ENCODE results near the gene DNAJC5G. TPM values are rescaled to one million over a fixed set of nuclear protein-coding genes. Genes with fewer than 3 reads are reported as not detected.

Gene DNAJC5G
- total RNA-seq, 1 experiment from 2014 or later = 0.37 TPM

DNA sequence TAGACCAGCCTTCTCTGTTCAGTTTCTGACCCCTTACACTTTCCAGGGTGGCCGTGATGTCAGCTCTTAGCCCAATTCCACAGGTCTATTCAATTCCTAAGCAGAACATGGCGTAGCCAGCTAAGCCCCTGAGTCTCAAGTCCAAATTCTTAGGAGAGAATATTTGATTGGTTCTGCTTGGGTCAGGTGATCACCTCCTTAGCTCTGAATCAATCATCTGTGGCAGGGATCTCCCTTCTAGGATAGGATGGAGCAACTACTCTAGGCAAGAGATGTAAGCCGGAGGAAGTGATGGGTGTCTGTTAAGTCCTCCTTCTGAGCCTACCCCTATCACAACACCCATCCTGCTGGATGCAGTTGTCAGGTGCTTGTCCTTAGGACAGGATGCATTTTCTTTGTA lies 22.0 kb downstream of the DNAJC5G start:
- TF ChIP-seq, protein P1, sequence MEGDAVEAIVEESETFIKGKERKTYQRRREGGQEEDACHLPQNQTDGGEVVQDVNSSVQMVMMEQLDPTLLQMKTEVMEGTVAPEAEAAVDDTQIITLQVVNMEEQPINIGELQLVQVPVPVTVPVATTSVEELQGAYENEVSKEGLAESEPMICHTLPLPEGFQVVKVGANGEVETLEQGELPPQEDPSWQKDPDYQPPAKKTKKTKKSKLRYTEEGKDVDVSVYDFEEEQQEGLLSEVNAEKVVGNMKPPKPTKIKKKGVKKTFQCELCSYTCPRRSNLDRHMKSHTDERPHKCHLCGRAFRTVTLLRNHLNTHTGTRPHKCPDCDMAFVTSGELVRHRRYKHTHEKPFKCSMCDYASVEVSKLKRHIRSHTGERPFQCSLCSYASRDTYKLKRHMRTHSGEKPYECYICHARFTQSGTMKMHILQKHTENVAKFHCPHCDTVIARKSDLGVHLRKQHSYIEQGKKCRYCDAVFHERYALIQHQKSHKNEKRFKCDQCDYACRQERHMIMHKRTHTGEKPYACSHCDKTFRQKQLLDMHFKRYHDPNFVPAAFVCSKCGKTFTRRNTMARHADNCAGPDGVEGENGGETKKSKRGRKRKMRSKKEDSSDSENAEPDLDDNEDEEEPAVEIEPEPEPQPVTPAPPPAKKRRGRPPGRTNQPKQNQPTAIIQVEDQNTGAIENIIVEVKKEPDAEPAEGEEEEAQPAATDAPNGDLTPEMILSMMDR (conservative IDR thresholded peaks at IDR 0.05) = no peak
- Histone ChIP-seq H4K91ac (ENCODE audit: insufficient read length, low read depth, low read length) (no peak overlapping the region), H3K79me1 (ENCODE audit: insufficient read depth, low read depth, low read length, poor library complexity, severe bottlenecking) (no peaks in the 10 kb centered on the region), H2BK120ac (ENCODE audit: low read depth, low read length, poor library complexity, severe bottlenecking) (no peak overlapping the region), H3K4ac (ENCODE audit: low read depth, low read length) (no peak overlapping the region), H4K20me1 (ENCODE audit: control insufficient read depth, insufficient read depth, insufficient read length) (no peaks in the 10 kb centered on the region), H3K27ac (ENCODE audit: insufficient read length, low read depth, low read length) (no peak overlapping the region), H3T11ph (ENCODE audit: low read length) (no peak overlapping the region), H2BK15ac (ENCODE audit: low read depth, low read length) (no peak overlapping the region), H3K27me3 (ENCODE audit: insufficient read depth, low read length) (no peaks in the 10 kb centered on the region), H3K18ac (ENCODE audit: insufficient read length, low read depth, low read length) (no peak overlapping the region), H3K23ac (ENCODE audit: insufficient read length, low read depth, low read length) (no peak overlapping the region), H2BK5ac (ENCODE audit: insufficient read length, low read length) (no peak overlapping the region), H3K14ac (ENCODE audit: insufficient read depth, low read length) (no peak overlapping the region), H3K4me1 (ENCODE audit: insufficient read depth, low read length) (no peaks in the 10 kb centered on the region; the same call in 1 of the 2 replicates), H3K79me2 (ENCODE audit: insufficient read depth, low read length) (no peaks in the 10 kb centered on the region), H2BK20ac (ENCODE audit: low read depth, low read length, poor library complexity, severe bottlenecking) (no peak overlapping the region), H4K5ac (ENCODE audit: insufficient read length, low read depth, low read length) (no peak overlapping the region), H4K8ac (replicated peaks; ENCODE audit: insufficient read length, low read depth, low read length) (no peak overlapping the region), H2AK5ac (ENCODE audit: insufficient read length, low read length) (no peak overlapping the region), H2BK12ac (ENCODE audit: insufficient read length, low read depth, low read length) (no peak overlapping the region), H3K23me2 (ENCODE audit: insufficient read length, low read depth, low read length, poor library complexity, severe bottlenecking) (no peaks in the 10 kb centered on the region), H3K9me3 (ENCODE audit: control insufficient read depth, low read depth, low read length) (no peaks in the 10 kb centered on the region), H3K56ac (ENCODE audit: insufficient read length, low read depth, low read length) (no peak overlapping the region), H3K9ac (ENCODE audit: extremely low read depth, insufficient read length, low read length) (no peak overlapping the region), H2AFZ (ENCODE audit: low read length) (no peak overlapping the region), H3K4me2 (ENCODE audit: insufficient read depth, insufficient read length, low read length) (no peak overlapping the region)
- no CpG with 5 or more reads among the region's 3 CpGs for WGBS (ENCODE audit: extremely low coverage, insufficient read length, low lambda C conversion rate)
- H3K9me3 Mint-ChIP-seq = no peaks in the 10 kb centered on the region
- H3K36me3 Mint-ChIP-seq (ENCODE audit: insufficient read depth in 1 of 3, low read depth in 3 of 3) = no peaks in the 10 kb centered on the region
- H3K27me3 Mint-ChIP-seq (ENCODE audit: low read depth) = no peaks in the 10 kb centered on the region
- no peak overlapping the region for H3K27ac Mint-ChIP-seq
- H3K4me1 Mint-ChIP-seq = peaks cover 0 to 10% of the 10 kb centered on the region in 2 experiments; a peak in 2 of 4 replicates
- no peak overlapping the region for H3K4me3 Mint-ChIP-seq
- DNase-seq = no peak
